Neural cell (in vitro differentiated cells): ENCODE results near the gene YAE1.

ENCODE experiments used
- POLR2AphosphoS5 ChIP-seq: IDR thresholded peaks from 2 replicates; pipeline ENCODE4 v1.6.1; 2012
- TF ChIP-seq, protein P1 (sequence below): fragments of 450-650 bp; IDR thresholded peaks from 2 replicates; pipeline ENCODE4 v1.5.1; 2014; ENCODE audit warnings: antibody characterized with exemption, mild to moderate bottlenecking, moderate library complexity; ENCODE audit not compliant: poor library complexity, severe bottlenecking

DNA sequence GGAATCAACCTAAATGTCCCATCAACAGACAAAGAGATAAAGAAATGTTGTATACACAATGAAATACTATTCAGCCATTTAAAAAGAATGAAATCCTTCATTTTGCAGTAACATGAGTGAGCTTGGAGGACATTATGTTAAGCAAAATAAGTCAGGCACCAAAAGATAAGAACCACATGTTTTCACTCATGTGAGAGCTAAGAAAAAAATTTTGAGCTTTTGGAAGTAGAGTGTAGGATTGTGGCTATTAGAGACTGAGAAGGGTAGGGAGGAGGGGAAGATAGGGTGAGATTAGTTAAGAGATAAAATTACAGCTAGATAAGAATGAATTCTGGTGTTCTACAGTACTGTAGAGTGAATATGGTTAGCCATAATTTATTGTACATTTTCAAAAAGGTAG lies 8.3 kb upstream of the YAE1 start:
- TF ChIP-seq, protein P1, sequence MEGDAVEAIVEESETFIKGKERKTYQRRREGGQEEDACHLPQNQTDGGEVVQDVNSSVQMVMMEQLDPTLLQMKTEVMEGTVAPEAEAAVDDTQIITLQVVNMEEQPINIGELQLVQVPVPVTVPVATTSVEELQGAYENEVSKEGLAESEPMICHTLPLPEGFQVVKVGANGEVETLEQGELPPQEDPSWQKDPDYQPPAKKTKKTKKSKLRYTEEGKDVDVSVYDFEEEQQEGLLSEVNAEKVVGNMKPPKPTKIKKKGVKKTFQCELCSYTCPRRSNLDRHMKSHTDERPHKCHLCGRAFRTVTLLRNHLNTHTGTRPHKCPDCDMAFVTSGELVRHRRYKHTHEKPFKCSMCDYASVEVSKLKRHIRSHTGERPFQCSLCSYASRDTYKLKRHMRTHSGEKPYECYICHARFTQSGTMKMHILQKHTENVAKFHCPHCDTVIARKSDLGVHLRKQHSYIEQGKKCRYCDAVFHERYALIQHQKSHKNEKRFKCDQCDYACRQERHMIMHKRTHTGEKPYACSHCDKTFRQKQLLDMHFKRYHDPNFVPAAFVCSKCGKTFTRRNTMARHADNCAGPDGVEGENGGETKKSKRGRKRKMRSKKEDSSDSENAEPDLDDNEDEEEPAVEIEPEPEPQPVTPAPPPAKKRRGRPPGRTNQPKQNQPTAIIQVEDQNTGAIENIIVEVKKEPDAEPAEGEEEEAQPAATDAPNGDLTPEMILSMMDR, result no peak
- TF ChIP-seq POLR2AphosphoS5, result no peak
